GM23248 (cell line): ENCODE measurements around the gene HYDIN. TPM values are rescaled to one million over a fixed set of nuclear protein-coding genes. Genes with fewer than 3 reads are reported as not detected.

ENCODE experiments used
- DNase-seq: peaks from one replicate; pipeline ENCODE4 v3.0.0-alpha.2; 2015
- H2AFZ ChIP-seq: fragments of 200-600 bp; sonication (generic); 2 replicates; pipeline ENCODE4 v1.6.1; 2016; ENCODE audit warnings: antibody characterized with exemption
- H3F3A ChIP-seq: fragments of 200-600 bp; sonication (generic); 2 replicates; pipeline ENCODE4 v1.6.1; 2016; ENCODE audit warnings: mild to moderate bottlenecking, antibody characterized with exemption, mixed run types; ENCODE audit not compliant: insufficient read depth
- H3K27ac ChIP-seq: fragments of 200-600 bp; sonication (generic); 2 replicates; pipeline ENCODE4 v1.5.1; 2016; ENCODE audit warnings: mild to moderate bottlenecking
- H3K27me3 ChIP-seq: fragments of 200-600 bp; sonication (generic); replicated peaks from 2 replicates; pipeline ENCODE4 v1.6.1; 2016; ENCODE audit warnings: mild to moderate bottlenecking; ENCODE audit not compliant: insufficient read depth
- H3K36me3 ChIP-seq: fragments of 200-600 bp; sonication (generic); 2 replicates; pipeline ENCODE4 v1.6.1; 2016; ENCODE audit warnings: low read depth, mild to moderate bottlenecking
- H3K4me1 ChIP-seq: fragments of 200-600 bp; sonication (generic); 2 replicates; pipeline ENCODE4 v1.6.1; 2016; ENCODE audit warnings: mild to moderate bottlenecking; ENCODE audit not compliant: insufficient read depth
- H3K4me2 ChIP-seq: fragments of 200-600 bp; sonication (generic); one replicate; pipeline ENCODE4 v1.6.1; 2016; ENCODE audit warnings: mild to moderate bottlenecking; ENCODE audit not compliant: unreplicated experiment
- H3K4me3 ChIP-seq: fragments of 200-600 bp; sonication (generic); 2 replicates; pipeline ENCODE4 v1.5.1; 2016; ENCODE audit warnings: mild to moderate bottlenecking
- H3K79me2 ChIP-seq: fragments of 200-600 bp; sonication (generic); 2 replicates; pipeline ENCODE4 v1.6.1; 2016; ENCODE audit warnings: mild to moderate bottlenecking; ENCODE audit not compliant: insufficient read depth
- H3K9ac ChIP-seq: fragments of 200-600 bp; sonication (generic); 2 replicates; pipeline ENCODE4 v1.6.1; 2016; ENCODE audit warnings: mild to moderate bottlenecking
- H3K9me2 ChIP-seq: fragments of 200-600 bp; sonication (generic); 2 replicates; pipeline ENCODE4 v1.6.1; 2016; ENCODE audit warnings: mixed run types, mild to moderate bottlenecking, moderate library complexity; ENCODE audit not compliant: insufficient read depth
- H3K9me3 ChIP-seq: fragments of 200-600 bp; sonication (generic); one replicate; pipeline ENCODE4 v1.6.1; 2017; ENCODE audit warnings: low read depth
- H4K20me1 ChIP-seq: fragments of 200-600 bp; sonication (generic); 2 replicates; pipeline ENCODE4 v1.6.0; 2016; ENCODE audit not compliant: insufficient read depth
- EZH2 ChIP-seq: fragments of 200-600 bp; sonication (generic); IDR thresholded peaks from 2 replicates; pipeline ENCODE4 v1.6.1; 2018; ENCODE audit warnings: antibody characterized with exemption, mild to moderate bottlenecking; ENCODE audit not compliant: insufficient read depth, poor library complexity, severe bottlenecking
- EZH2phosphoT487 ChIP-seq: fragments of 200-600 bp; sonication (generic); IDR thresholded peaks from 2 replicates; pipeline ENCODE4 v1.6.1; 2018; ENCODE audit warnings: antibody characterized with exemption, moderate library complexity, mild to moderate bottlenecking, low read depth; ENCODE audit not compliant: insufficient read depth
- WGBS, 2 experiments: methylation state at CpG; one replicate each; pipeline ENCODE4 v1.1.6; 2015 to 2017; ENCODE audit warnings: low lambda C conversion rate in 2 of 2, low coverage in 1 of 2; ENCODE audit errors: missing lambda C conversion rate in 2 of 2; 5-methylcytosine and 5-hydroxymethylcytosine counted together
- in situ Hi-C: fragments of 300-500 bp; cut with MboI; formaldehyde crosslinking; loops from 2 replicates; pipeline ENCODE4 v1.15.0; 2020
- polyA plus RNA-seq: library from polyadenylated mRNA; unstranded; fragments of >200 nt; fragmentation: Nextera tagmentation; extraction: Ambion mirVana; gene quantifications from 2 replicates; pipeline ENCODE4 v1.2.1, GENCODE V29; 2016
- total RNA-seq: library from RNA; depleted of rRNA; stranded (reverse); fragments of >200 nt; shearing (Covaris generic); gene quantifications from 2 replicates; pipeline ENCODE4 v1.2.3, GENCODE V29; 2014

The HYDIN gene
- total and polyA plus RNA-seq, 2 experiments from 2014 or later, result 0.50 to 0.54 TPM

DNA sequence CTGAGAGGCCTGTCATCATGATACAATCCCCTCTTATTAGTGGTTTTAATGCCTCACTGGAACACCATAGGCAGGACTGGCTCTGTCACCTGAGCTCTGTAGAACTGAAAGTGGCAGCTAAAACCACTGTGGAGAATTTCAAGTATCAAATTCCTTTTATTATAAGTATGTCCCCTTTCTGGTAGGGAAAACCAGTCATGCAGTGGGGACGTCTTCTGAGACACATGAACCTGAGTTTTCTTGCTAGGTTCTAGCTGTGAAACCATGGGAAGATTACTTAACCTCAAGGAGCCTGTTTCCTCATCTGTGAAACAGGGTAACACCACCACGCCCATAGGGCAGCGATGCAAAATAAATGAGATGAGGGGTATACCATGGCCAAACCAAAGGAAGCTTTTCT lies 434.2 kb downstream of the HYDIN start:
- 93 to 100% methylated on average over 3 of the region's 3 CpGs for WGBS, 2 experiments

DNA sequence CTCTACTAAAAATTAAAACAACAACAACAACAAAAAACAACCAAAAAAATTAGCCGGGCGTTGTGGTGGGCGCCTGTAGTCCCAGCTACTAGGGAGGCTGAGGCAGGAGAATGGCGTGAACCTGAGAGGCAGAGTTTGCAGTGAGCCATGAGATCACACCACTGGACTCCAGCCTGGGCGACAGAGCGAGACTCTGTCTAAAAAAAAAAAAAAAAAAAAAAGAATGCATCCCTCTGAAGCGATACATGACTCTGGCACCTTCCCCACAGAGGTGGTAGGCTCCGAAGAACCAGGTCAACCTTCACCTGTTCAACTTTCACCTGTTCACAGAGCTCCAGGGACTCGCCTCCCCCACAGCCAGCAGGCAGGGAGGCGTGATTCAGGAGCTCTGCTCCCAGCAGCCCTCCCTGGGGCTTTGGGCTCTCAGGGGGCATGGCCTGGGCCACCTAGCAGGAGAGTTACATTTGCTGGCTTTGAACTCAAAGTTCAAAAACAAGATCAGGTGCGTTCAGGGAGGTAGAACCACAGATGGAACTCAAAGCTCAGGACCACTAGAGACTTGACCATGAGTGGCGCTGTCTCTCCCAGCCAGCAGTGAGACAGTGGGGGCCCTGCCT lies 435.1 kb downstream of the HYDIN start:
- H3K79me2 ChIP-seq, result peaks cover 99% of the 10 kb centered on the region
- H3K36me3 ChIP-seq, result no peaks in the 10 kb centered on the region
- no peaks in the 10 kb centered on the region; the same call in 1 of the 2 replicates for H3F3A ChIP-seq
- H3K27me3 ChIP-seq, result no peaks in the 10 kb centered on the region
- TF ChIP-seq EZH2phosphoT487, result no peak
- TF ChIP-seq EZH2, result no peak
- 92 to 95% methylated on average over 12 of the region's 12 CpGs for WGBS, 2 experiments
- DNase-seq, result no peak
- H3K9me3 ChIP-seq, result no peaks in the 10 kb centered on the region
- no peak overlapping the region for H3K4me2 ChIP-seq
- H3K27ac ChIP-seq, result no peak overlapping the region
- in situ Hi-C loops, result no loop called here
- no peaks in the 10 kb centered on the region for H3K9me2 ChIP-seq
- H3K9ac ChIP-seq, result no peak overlapping the region
- H4K20me1 ChIP-seq, result peaks cover 5% of the 10 kb centered on the region; the same call in 1 of the 2 replicates
- H2AFZ ChIP-seq, result no peak overlapping the region
- no peak overlapping the region for H3K4me3 ChIP-seq
- H3K4me1 ChIP-seq, result peaks cover 11% of the 10 kb centered on the region

More for the DNA sequence above, 434.2 kb downstream of the HYDIN start:
- Histone ChIP-seq H3K27me3 (no peaks in the 10 kb centered on the region), H3K4me2 (no peak overlapping the region), H3K36me3 (no peaks in the 10 kb centered on the region), H3K4me3 (no peak overlapping the region), H3K79me2 (peaks cover 92% of the 10 kb centered on the region), H3K9me2 (no peaks in the 10 kb centered on the region), H3K9me3 (no peaks in the 10 kb centered on the region), H3K4me1 (peaks cover 11% of the 10 kb centered on the region), H4K20me1 (peaks cover 5% of the 10 kb centered on the region; the same call in 1 of the 2 replicates), H3K27ac (no peak overlapping the region), H2AFZ (no peak overlapping the region), H3F3A (no peaks in the 10 kb centered on the region), H3K9ac (no peak overlapping the region)
- in situ Hi-C loops, result no loop called here
- DNase-seq, result no peak
- TF ChIP-seq EZH2 (no peak), EZH2phosphoT487 (no peak)

DNA sequence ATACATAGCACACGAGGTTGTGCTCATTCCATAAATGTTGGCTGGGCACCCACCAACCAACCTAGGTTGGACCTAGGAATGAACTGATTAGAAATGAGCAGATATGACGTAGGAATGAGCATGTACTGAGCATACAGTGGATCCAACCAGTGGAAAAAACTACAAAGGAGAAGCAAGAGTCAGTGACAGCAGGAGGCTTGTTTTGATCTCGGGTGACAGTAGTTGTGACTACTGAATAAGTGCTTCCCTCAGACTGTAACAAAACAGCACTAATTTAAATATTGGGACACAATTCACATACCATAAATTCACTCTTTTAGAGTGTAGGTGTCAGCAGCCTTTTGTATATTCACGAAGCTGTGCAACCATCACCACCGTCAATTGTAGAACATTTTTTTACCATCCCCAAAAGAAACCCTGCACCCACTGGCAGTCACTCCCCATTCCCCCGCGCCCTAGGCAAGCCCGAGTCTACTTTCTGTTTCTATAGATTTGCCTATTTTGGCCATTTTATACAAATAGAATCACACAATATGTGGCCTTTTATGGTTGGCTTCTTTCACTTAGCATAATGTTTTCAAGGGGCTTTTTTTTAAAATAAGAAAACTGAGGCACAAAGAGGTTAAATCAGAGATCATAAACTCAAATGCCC lies 436.5 kb downstream of the HYDIN start:
- H3K9me2 ChIP-seq, result no peaks in the 10 kb centered on the region
- WGBS, 2 experiments, result 96% methylated on average over 8 of the region's 8 CpGs
- H3K36me3 ChIP-seq, result no peaks in the 10 kb centered on the region
- peaks cover 12% of the 10 kb centered on the region for H3F3A ChIP-seq
- in situ Hi-C loops, result no loop called here
- no peaks in the 10 kb centered on the region for H3K4me1 ChIP-seq
- no peak overlapping the region for H3K27ac ChIP-seq
- no peak overlapping the region for H3K9ac ChIP-seq
- peaks cover 9% of the 10 kb centered on the region; the same call in 1 of the 2 replicates for H4K20me1 ChIP-seq
- no peak overlapping the region for H3K4me2 ChIP-seq
- H3K27me3 ChIP-seq, result no peaks in the 10 kb centered on the region
- peaks cover 88% of the 10 kb centered on the region for H3K79me2 ChIP-seq
- H3K4me3 ChIP-seq, result no peak overlapping the region
- no peak for TF ChIP-seq EZH2phosphoT487
- no peak for TF ChIP-seq EZH2
- no peaks in the 10 kb centered on the region for H3K9me3 ChIP-seq
- H2AFZ ChIP-seq, result no peak overlapping the region
- no peak for DNase-seq

DNA sequence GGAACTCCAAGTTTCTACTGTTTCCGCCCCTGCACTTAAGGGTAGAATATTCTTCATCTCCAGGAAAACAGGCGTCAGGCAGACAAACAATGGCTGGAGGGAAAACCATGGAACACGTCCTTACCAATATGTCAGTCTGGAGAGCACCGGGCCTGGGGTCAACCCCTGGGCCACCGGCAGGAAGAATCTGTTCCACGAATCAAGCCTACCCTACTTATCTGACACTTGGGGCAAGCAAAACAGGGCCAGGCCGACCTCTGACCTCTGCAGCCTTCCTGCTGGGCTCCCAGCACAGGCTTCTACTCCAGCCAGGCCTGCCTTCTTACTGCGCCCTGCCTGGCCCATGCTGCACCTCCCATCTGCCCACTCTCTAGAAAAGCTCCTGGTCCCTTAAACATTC lies 439.7 kb downstream of the HYDIN start:
- no peak for TF ChIP-seq EZH2
- TF ChIP-seq EZH2phosphoT487, result no peak
- no peaks in the 10 kb centered on the region for H3K27me3 ChIP-seq
- H3K9me3 ChIP-seq, result no peaks in the 10 kb centered on the region
- peaks cover 22% of the 10 kb centered on the region for H3F3A ChIP-seq
- no peak overlapping the region for H2AFZ ChIP-seq
- no peak for DNase-seq
- H3K36me3 ChIP-seq, result no peaks in the 10 kb centered on the region
- WGBS, 2 experiments, result 85 to 86% methylated on average over 8 of the region's 8 CpGs
- in situ Hi-C loops, result no loop called here
- H4K20me1 ChIP-seq, result peaks cover 7% of the 10 kb centered on the region; the same call in 1 of the 2 replicates
- H3K79me2 ChIP-seq, result peaks cover 57% of the 10 kb centered on the region
- no peak overlapping the region for H3K4me2 ChIP-seq
- no peaks in the 10 kb centered on the region for H3K4me1 ChIP-seq
- no peaks in the 10 kb centered on the region for H3K9me2 ChIP-seq
- no peak overlapping the region for H3K27ac ChIP-seq
- no peak overlapping the region for H3K9ac ChIP-seq
- no peak overlapping the region for H3K4me3 ChIP-seq
